Mucosa of descending colon (tissue), 3 donors: ENCODE data around the gene TRIM34. TPM values are rescaled to one million over a fixed set of nuclear protein-coding genes. Genes with fewer than 3 reads are reported as not detected.

Source experiments
- ATAC-seq: fragments of 200-7000 bp; cut with Tn5 transposase; one replicate; pipeline ENCODE4 v1.9.1; 2020; ENCODE audit warnings: mild to moderate bottlenecking, moderate library complexity
- DNase-seq, 3 donors: peaks; one replicate each; pipeline ENCODE4 v3.0.0-alpha.2; 2020
- H3K36me3 ChIP-seq: fragments of 200-600 bp; one replicate; pipeline ENCODE4 v1.8.0; 2021; ENCODE audit warnings: low read depth, mild to moderate bottlenecking
- H3K4me1 ChIP-seq: fragments of 200-600 bp; one replicate; pipeline ENCODE4 v1.8.0; 2021; ENCODE audit warnings: low read depth, mild to moderate bottlenecking
- H3K4me3 ChIP-seq: fragments of 200-600 bp; one replicate; pipeline ENCODE4 v1.8.0; 2021; ENCODE audit warnings: mild to moderate bottlenecking
- H3K9me3 ChIP-seq: fragments of 200-600 bp; one replicate; pipeline ENCODE4 v1.8.0; 2021; ENCODE audit warnings: mild to moderate bottlenecking
- intact Hi-C, 2 donors: fragments of 100-400 bp; cut with DNase I in 1 of 2; cut with micrococcal nuclease in 1 of 2; formaldehyde crosslinking; loops; one replicate each; pipeline versions ENCODE4 v1.11.0 to v1.11.1; 2022; cut with DNase I, micrococcal nuclease
- total RNA-seq, 3 donors: library from RNA; stranded (reverse); fragmentation: NEBNext Ultra II Directional in 2 of 3; extraction: Animal tissue kit (Norgen Biotek cat#: 25700) in 2 of 3; gene quantifications; one replicate each; pipeline versions ENCODE4 v1.2.1 to v1.2.4, GENCODE V29; 2021 to 2023
- TF ChIP-seq, protein P1 (sequence below): fragments of 200-600 bp; IDR thresholded peaks from one replicate; pipeline ENCODE4 v1.8.0; 2022; ENCODE audit warnings: antibody characterized with exemption, mild to moderate bottlenecking
- donor health status: DM: no; HTN: no; CAD: no; lungs with moderate emphysema.
- donor health status: DM: no; HTN: no; CAD: no.
- donor health status: DM: no; HTN: yes; CAD: no.

Gene TRIM34
- total RNA-seq, 3 donors from 2014 or later: 7.3 to 11.9 (median 8.5) TPM

DNA sequence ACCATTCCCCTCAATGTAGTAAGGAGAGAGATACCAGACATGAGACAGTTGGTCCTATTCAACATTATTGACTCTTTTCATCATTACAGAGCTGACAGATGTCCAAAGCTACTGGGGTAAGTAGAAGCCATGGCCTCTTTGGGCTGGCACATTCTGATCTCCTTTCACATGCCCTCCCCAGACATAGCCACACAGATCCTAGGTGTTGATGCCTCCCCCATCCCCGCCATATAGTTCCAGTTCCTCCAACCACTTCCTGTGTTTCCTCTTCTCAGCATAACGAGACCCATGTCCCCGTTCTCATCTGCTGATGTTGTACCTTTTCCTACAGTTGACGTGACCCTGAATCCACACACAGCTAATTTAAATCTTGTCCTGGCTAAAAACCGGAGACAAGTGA, 14.4 kb upstream of the TRIM34 start:
- no peaks in the 10 kb centered on the region for H3K9me3 ChIP-seq
- no peaks in the 10 kb centered on the region for H3K36me3 ChIP-seq
- TF ChIP-seq, protein P1, sequence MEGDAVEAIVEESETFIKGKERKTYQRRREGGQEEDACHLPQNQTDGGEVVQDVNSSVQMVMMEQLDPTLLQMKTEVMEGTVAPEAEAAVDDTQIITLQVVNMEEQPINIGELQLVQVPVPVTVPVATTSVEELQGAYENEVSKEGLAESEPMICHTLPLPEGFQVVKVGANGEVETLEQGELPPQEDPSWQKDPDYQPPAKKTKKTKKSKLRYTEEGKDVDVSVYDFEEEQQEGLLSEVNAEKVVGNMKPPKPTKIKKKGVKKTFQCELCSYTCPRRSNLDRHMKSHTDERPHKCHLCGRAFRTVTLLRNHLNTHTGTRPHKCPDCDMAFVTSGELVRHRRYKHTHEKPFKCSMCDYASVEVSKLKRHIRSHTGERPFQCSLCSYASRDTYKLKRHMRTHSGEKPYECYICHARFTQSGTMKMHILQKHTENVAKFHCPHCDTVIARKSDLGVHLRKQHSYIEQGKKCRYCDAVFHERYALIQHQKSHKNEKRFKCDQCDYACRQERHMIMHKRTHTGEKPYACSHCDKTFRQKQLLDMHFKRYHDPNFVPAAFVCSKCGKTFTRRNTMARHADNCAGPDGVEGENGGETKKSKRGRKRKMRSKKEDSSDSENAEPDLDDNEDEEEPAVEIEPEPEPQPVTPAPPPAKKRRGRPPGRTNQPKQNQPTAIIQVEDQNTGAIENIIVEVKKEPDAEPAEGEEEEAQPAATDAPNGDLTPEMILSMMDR: no peak
- no peaks in the 10 kb centered on the region for H3K4me1 ChIP-seq
- no peak for ATAC-seq
- no peak overlapping the region for H3K4me3 ChIP-seq
- DNase-seq: no peak
- intact Hi-C loops: no loop called here

DNA sequence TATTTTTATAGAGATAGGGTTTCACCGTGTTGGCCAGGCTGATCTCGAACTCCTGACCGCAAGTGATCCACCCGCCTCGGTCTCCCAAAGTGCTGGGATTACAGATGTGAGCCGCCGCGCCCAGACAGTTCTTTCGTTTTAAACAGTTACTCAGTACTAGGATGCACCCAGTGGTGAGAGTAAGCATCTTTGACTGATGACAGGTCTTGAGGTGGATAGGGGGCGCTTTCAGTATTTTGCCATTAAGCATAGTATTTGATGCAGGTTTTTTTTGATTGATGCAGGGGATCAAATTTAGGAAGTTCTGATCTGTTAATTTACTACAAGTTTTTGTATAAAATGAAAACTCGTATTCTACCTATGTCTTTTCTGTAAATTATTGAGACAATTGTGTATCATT, 13.2 kb upstream of the TRIM34 start:
- intact Hi-C loops: no loop called here
- TF ChIP-seq, protein P1: no peak
- DNase-seq: no peak
- ATAC-seq: no peak
- H3K4me1 ChIP-seq: no peaks in the 10 kb centered on the region
- H3K36me3 ChIP-seq: no peaks in the 10 kb centered on the region
- H3K9me3 ChIP-seq: no peaks in the 10 kb centered on the region
- H3K4me3 ChIP-seq: no peak overlapping the region

- intact Hi-C loops: no loop called here
- peaks cover 17% of the 10 kb centered on the region for H3K4me1 ChIP-seq
- H3K36me3 ChIP-seq: no peaks in the 10 kb centered on the region
- H3K9me3 ChIP-seq: no peaks in the 10 kb centered on the region
- ATAC-seq (no peak), DNase-seq (no peak)
- TF ChIP-seq, protein P1: no peak
- no peak overlapping the region for H3K4me3 ChIP-seq
Observed at GRCh38 chr11:5618807-5619206, 6.0 kb upstream of the TRIM34 start.

- Histone ChIP-seq H3K9me3 (no peaks in the 10 kb centered on the region), H3K4me3 (no peak overlapping the region), H3K36me3 (no peaks in the 10 kb centered on the region), H3K4me1 (peaks cover 25% of the 10 kb centered on the region)
- TF ChIP-seq, protein P1: no peak
- DNase-seq: peak in 1 of 3 donors; percentile 50
- ATAC-seq: peak; percentile 82
- intact Hi-C loops: loop anchor here in 1 of 2 donors (10.0 kb wide), 1 partner anchor 64 kb away; the partner anchor contains the start of genes TRIM22 and TRIM5
Observed at GRCh38 chr11:5620651-5621521, 3.9 kb upstream of the TRIM34 start.

DNA sequence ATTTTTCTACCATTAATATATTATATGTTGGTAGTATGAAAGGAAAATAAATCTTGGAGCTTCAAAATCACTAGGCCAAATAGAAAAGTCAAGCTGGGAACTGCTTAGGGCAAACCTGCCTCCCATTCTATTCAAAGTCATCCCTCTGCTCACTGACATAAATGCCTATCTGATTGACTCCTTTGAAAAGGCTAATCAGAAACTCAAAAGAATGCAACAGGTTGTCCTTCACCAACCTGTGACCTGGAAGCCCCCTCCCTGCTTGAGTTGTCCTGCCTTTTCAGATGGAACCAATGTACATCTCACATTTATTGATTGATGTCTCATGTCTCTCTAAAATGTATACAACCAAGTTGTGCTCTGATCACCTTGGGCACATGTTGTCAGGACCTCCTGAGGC, 3.2 kb upstream of the TRIM34 start:
- no peak for DNase-seq
- H3K9me3 ChIP-seq: no peaks in the 10 kb centered on the region
- intact Hi-C loops: loop anchor here in 1 of 2 donors (10.0 kb wide), 1 partner anchor 63 kb away; the partner anchor contains the start of genes TRIM22 and TRIM5
- H3K4me3 ChIP-seq: no peak overlapping the region
- TF ChIP-seq, protein P1: no peak
- peaks cover 25% of the 10 kb centered on the region for H3K4me1 ChIP-seq
- ATAC-seq: no peak
- H3K36me3 ChIP-seq: no peaks in the 10 kb centered on the region
